ENCODE data around the gene CALHM6. TPM values are rescaled to one million over a fixed set of nuclear protein-coding genes. Genes with fewer than 3 reads are reported as not detected.
"Not testable (repeated sequence)": the region's sequence is repeated elsewhere in the genome, so short reads cannot be mapped to it uniquely, and the experiment has no call there.

The CALHM6 gene
- total and polyA plus RNA-seq, 12 donors = 1.1 to 55.3 (median 6.5) TPM

GRCh38 chr6:116492331-116493067 lies 31.3 kb downstream of the CALHM6 start:
- 66 to 79% (median 73%) methylated on average over 6 of the region's 6 CpGs for WGBS, 4 donors
- no peak overlapping the region for H3K27ac ChIP-seq
- no peaks in the 10 kb centered on the region for H3K36me3 ChIP-seq (replicated peaks in 1 of 2)
- TF ChIP-seq CTCF (IDR thresholded peaks at IDR 0.05) (no peak), POLR2A (IDR thresholded peaks at IDR 0.05) (no peak)
- no peak overlapping the region for H3K4me3 ChIP-seq
- no peak for DNase-seq
- intact Hi-C loops (cut with DNase I) = no loop called here
- H3K27me3 ChIP-seq = no peaks in the 10 kb centered on the region
- no peaks in the 10 kb centered on the region for H3K9me3 ChIP-seq (replicated peaks in 1 of 3)
- no peaks in the 10 kb centered on the region for H3K4me1 ChIP-seq (replicated peaks in 1 of 2)

GRCh38 chr6:116495161-116495560 lies 34.0 kb downstream of the CALHM6 start:
- intact Hi-C loops (cut with DNase I); H3K4me1 ChIP-seq (replicated peaks in 1 of 2): not testable (repeated sequence)
- 87 to 96% (median 93%) methylated on average over 1 of the region's 1 CpG for WGBS, 4 donors

GRCh38 chr6:116497113-116497676 lies 36.0 kb downstream of the CALHM6 start:
- Histone ChIP-seq H3K36me3 (replicated peaks in 1 of 2) (no peaks in the 10 kb centered on the region), H3K4me3 (no peak overlapping the region), H3K27me3 (no peaks in the 10 kb centered on the region), H3K27ac (no peak overlapping the region), H3K9me3 (replicated peaks in 1 of 3) (no peaks in the 10 kb centered on the region), H3K4me1 (replicated peaks in 1 of 2) (no peaks in the 10 kb centered on the region)
- TF ChIP-seq POLR2A (IDR thresholded peaks at IDR 0.05) = no peak
- no peak for TF ChIP-seq CTCF (IDR thresholded peaks at IDR 0.05)
- DNase-seq = no peak
- intact Hi-C loops (cut with DNase I) = no loop called here
- WGBS, 4 donors = 32 to 40% (median 37%) methylated on average over 3 of the region's 3 CpGs

More at GRCh38 chr6:116495161-116495560, 34.0 kb downstream of the CALHM6 start:
- not testable (repeated sequence) for H3K36me3 ChIP-seq (replicated peaks in 1 of 2); H3K27ac ChIP-seq; H3K4me3 ChIP-seq; H3K27me3 ChIP-seq; H3K9me3 ChIP-seq (replicated peaks in 1 of 3); DNase-seq

- WGBS, 4 donors = 68 to 85% (median 73%) methylated on average over 8 to 9 of the region's 9 CpGs
- no peak for DNase-seq
- TF ChIP-seq POLR2A (IDR thresholded peaks at IDR 0.05) (no peak), CTCF (IDR thresholded peaks at IDR 0.05) (no peak)
- intact Hi-C loops (cut with DNase I) = no loop called here
- Histone ChIP-seq H3K9me3 (replicated peaks in 1 of 3) (no peaks in the 10 kb centered on the region), H3K4me3 (no peak overlapping the region), H3K27me3 (no peaks in the 10 kb centered on the region), H3K36me3 (replicated peaks in 1 of 2) (no peaks in the 10 kb centered on the region), H3K4me1 (replicated peaks in 1 of 2) (no peaks in the 10 kb centered on the region), H3K27ac (no peak overlapping the region)
These were observed 39.8 kb downstream of the CALHM6 start for GRCh38 chr6:116500969-116501433.
